SIG-M5 treated with dmso at 0.1 percent for 504 hours (cell line): ENCODE measurements around the gene PHYHD1.
"Not testable (repeated sequence)": the region's sequence is repeated elsewhere in the genome, so short reads cannot be mapped to it uniquely, and the experiment has no call there.

ENCODE experiments used
- DNase-seq: peaks from one replicate; lab custom pipeline; 2025; ENCODE audit not compliant: unreplicated experiment; lab: John Stamatoyannopoulos, UW

PHYHD1 gene

GRCh38 chr9:128919402-128920089 is 1.2 kb upstream of the PHYHD1 start:
- DNase-seq, result no peak

- DNase-seq, result no peak
Measured at GRCh38 chr9:128921881-128922763, 1.3 kb downstream of the PHYHD1 start.

GRCh38 chr9:128923493-128923883 is 2.7 kb downstream of the PHYHD1 start:
- no peak for DNase-seq

GRCh38 chr9:128927731-128928411 is 7.1 kb downstream of the PHYHD1 start:
- DNase-seq, result no peak

- no peak for DNase-seq
Measured at GRCh38 chr9:128928624-128929023, 7.8 kb downstream of the PHYHD1 start.

GRCh38 chr9:128929560-128929959 is 8.8 kb downstream of the PHYHD1 start:
- DNase-seq, result no peak

- no peak for DNase-seq
Measured at GRCh38 chr9:128933731-128934130, 12.9 kb downstream of the PHYHD1 start.

GRCh38 chr9:128936171-128936865 is 15.5 kb downstream of the PHYHD1 start:
- DNase-seq, result no peak

GRCh38 chr9:128937310-128938165 is 16.8 kb downstream of the PHYHD1 start:
- DNase-seq, result no peak

- DNase-seq, result no peak
Measured at GRCh38 chr9:128940271-128940921, 19.6 kb downstream of the PHYHD1 start.

GRCh38 chr9:128940946-128941755 is 20.4 kb downstream of the PHYHD1 start:
- no peak for DNase-seq

GRCh38 chr9:128943832-128944620 is 23.2 kb downstream of the PHYHD1 start:
- no peak for DNase-seq

- not testable (repeated sequence) for DNase-seq
Measured at GRCh38 chr9:128944966-128945365, 24.2 kb downstream of the PHYHD1 start.

GRCh38 chr9:128945798-128946501 is 25.2 kb downstream of the PHYHD1 start:
- DNase-seq, result no peak

GRCh38 chr9:128946571-128947276 is 25.9 kb downstream of the PHYHD1 start:
- DNase-seq, result no peak

- no peak for DNase-seq
Measured at GRCh38 chr9:128947277-128947526, 26.4 kb downstream of the PHYHD1 start.
